HG03520 (cell line): ENCODE measurements around the gene MYEOV.

Experiments used
- ATAC-seq: cut with Tn5 transposase; IDR thresholded peaks from one replicate; pipeline ENCODE4 v1.9.1; 2021; ENCODE audit warnings: mild to moderate bottlenecking, moderate library complexity; ENCODE audit not compliant: unreplicated experiment

Gene MYEOV

DNA sequence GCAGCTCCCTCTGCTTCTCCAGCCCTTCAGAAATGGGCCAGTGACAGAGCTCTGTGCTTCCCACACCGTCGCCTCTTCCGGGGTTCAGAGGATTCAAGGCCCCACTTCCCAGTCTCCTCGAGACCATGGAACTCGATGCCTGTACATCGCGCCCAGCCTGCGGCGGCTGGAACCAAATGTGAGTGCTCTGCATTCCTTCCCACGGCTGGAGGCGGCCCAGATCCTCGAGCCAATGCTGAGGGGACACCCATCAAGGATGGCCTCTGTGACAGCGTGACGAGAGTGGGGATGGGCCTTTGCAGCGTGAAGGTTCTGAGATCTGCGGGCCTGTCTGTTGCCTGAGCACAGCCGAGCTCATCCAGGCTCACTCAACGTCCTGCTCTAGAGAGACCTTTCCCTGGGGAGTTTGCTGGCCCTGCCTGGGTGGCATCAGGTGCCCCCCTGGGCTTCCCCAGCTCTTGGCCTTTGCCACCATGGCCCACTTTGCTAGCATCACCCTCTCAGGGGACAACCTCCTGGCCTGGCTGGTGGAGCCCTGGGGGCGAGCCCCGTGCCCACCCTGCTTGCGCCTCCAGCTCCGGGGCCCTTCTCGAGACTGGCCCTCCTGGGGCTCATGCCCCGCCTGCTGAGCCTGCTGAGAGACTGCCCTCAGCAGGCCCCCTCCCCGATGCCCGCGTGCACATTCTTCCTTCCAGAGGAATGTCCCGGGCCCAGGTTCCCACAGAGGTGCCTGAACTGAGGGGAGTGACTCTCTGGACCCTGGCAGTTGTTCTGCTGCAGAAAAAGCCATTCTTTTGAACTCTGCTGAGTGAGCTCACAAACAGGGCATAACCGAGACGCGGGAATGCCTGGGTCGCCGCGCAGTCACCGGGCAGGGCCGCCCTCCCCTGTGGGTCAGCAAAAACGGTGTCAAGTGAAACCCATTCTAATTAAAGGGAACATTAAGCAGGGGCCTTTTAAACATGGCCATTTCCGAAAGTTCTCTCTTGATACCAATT, 7.3 kb upstream of the MYEOV start:
- no peak for ATAC-seq

DNA sequence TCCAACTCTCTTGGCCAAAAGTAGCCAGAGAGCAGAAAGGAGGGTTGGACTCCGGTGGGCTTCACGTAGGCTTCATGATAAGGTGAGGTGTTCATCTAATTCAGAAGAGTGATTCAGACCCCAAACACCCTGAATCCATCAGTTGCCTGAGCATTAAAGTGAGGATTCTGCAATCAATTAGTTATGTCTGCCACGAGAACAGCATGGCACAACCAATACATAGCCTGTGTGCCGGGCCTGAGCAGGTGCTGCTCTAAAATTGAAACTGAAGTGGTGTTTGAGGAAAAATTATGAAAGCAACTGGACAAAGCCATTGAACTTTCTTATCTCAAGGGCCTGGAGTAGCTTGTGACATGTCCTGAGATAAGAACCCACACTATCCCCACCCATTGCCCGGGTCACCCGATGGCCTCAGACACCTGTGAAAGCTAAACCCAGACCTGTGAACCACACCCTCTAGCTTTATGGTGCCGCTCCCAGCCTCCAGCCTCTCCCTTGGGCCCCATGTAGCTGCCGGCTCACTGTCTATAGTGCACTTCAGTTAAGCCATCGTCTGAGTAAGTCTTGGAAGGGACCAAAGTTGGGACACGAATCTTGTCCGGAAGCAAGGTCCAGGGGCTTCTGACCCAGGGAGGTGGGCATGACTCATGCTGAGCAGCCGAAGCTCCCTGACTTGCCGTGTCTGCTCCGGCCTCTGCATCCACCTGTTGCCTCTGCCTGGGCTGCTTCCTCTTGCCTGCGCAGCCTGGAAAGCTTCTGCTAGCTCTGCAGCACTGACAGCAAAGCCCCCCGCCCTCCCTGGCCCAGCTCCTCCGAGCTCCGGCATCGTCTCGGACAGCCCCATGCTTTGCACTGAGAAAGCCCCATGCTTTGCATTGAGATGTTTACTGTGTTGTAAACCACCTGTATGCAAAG, 5.7 kb upstream of the MYEOV start:
- ATAC-seq = no peak

DNA sequence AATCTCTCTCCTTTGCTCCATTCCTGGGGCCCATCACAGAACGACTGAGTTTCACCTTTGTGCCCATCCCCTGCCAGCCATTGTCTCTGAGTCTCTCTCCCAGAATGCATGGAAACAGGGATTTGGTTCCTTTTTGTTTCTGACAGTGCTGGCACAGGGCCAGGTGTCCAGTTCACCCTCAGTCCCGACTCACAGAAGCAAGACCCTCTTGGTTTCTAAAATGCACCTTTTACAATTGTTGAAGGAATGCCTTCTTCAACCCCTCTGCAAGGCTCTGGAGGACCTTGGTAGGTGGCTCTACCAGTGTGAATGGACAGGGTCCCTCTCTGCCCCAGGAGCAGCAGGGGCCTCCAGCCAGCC, 5.1 kb upstream of the MYEOV start:
- no peak for ATAC-seq

DNA sequence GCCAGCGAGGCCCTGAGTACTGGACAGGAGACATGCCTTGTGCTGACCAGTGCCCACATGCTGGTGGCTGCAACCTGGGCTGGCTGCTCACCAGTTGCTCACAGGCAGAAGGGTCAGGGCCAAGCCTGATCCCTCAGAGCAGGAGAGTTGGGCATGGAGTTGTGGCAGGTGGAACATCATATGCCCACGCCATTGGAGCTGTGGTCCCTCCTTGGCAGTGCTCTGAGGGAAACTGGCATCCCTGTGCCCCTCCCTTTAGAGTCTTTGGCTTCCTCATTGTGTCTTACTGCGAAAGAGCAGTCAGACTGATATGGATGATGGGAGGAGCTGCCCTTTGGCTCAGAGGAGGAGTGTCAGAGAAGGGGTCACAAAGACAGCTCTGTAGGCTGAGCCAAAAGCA, 3.1 kb upstream of the MYEOV start:
- ATAC-seq = no peak

DNA sequence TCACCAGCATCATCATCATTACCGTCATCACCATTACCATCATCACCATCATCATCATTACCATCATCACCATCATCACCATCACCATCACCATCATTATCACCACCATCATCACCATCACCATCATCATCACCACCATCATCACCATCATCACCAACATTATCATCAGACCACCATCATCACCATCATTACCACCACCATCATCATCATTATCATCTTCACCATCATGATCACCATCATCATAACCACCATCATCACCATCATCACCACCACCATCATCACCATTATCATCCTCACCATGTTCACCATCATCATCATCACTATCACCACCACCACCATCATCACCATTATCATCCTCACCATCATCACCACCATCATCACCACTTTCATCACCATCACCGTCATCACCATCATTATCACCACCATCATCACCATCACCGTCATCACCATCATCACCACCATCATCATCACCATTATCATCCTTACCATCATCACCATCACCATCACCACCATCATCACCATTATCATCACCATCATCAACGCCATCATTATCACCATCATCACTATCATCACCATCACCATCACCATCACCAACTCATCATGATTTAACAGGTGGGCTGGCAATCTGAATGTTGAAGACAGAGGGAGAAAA, 2.4 kb upstream of the MYEOV start:
- no peak for ATAC-seq

DNA sequence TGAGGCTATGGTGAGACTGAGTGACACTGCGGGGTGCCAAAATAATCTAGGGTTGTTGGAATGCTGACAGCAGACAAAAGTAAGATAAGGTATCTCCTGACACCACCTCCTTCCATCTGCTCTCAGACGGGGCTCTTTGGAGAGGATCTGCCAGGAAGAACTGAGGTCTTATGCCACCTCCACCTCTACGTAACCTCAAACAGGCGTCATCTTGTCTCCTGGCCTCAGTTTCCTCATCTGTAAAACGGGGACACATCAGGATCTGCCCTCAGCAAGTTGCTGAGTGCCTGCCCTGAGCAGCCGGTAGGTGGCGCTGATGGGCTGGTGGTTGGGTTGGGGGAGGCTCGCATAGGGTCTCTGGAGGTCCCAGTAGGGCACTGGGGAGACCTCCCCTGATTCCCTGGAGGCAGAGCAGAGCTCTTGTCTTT, 1.7 kb upstream of the MYEOV start:
- no peak for ATAC-seq

DNA sequence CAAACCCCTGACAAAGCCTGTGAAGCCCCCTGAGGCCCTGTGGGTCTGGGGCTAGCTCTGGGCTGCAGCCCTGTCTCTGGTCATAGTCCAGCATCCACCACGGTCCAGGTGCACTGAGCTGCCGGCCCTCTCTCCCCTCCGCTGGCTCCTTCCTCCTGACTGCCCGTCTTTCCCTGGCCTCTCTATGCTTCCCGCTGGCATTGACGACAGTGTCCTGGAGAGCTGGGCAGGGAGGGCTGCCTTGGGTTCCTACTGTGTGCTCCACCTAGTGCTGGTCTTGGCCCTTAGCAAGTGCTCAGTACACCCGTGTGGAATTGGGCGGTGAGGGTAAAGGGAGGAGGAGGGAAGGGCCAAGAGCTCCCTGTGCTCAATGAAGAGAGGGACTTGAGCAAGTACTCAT, 868 bp upstream of the MYEOV start:
- ATAC-seq = no peak

DNA sequence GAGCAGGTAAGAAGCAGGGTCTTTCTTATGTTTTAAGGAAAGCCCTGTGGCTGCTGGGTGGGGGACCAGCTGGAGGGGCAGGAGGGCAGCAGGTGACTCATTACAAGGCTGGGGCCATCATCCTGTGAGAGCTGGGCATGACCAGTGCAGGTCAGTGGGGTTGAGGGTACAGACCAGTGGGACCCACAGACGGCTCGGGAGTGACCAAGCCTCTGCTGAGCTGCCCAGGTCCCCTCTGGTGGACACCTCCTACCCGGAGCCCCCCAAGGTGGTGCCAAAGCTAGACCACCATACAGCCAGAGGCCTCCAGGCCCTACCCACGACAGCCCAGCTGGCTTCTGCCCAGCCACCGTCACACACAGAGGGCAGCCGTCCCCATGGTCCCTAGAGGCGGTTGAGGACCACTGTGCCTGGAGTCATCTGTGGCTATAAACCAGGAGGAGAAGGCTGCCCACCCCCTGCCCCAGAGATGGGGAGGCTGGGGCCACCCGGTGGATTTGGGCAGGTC, 670 bp downstream of the MYEOV start:
- ATAC-seq = no peak

DNA sequence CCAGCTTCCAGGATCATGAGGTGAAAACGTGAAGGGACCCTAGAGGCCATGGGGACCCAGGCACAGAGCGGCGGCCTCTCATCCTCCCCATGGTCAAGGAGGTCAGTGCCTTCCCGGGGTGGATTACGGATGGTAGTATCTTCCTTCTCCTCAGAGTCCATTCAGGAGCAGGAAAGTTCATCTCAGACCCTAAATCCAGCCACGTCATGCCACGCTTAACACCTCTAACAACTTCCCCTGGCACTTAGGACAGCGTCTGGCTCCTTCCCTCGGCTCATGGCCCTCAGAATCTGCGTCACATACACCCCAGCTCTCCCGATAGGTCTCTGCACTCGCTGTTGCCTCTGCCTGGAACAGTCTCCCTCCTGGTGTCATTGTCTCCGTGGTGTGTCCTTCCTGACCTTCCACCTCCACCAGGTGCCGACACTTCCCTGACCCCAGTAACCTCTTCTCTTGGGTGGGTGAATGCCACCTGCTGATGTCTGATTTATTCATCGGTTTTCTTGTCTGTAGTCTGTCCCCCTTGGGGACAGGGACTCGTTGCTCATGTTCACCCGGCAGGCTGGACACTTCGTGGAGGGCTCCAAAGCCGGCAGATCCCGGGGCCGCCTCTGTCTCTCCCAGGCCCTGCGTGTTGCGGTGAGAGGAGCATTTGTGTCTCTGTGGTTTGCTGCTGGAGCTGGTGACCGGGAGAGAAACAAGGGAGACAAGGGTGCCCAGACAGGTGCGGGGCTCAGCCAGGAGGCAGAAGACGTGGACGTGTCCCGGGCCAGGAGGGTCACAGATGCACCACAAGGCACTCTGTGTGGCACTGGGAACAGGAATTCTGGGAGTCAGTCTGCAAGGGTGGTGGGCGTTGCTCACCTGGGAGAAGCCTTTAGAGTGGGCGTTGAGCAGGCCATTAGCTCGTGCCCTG, 1.4 kb downstream of the MYEOV start:
- ATAC-seq = no peak

DNA sequence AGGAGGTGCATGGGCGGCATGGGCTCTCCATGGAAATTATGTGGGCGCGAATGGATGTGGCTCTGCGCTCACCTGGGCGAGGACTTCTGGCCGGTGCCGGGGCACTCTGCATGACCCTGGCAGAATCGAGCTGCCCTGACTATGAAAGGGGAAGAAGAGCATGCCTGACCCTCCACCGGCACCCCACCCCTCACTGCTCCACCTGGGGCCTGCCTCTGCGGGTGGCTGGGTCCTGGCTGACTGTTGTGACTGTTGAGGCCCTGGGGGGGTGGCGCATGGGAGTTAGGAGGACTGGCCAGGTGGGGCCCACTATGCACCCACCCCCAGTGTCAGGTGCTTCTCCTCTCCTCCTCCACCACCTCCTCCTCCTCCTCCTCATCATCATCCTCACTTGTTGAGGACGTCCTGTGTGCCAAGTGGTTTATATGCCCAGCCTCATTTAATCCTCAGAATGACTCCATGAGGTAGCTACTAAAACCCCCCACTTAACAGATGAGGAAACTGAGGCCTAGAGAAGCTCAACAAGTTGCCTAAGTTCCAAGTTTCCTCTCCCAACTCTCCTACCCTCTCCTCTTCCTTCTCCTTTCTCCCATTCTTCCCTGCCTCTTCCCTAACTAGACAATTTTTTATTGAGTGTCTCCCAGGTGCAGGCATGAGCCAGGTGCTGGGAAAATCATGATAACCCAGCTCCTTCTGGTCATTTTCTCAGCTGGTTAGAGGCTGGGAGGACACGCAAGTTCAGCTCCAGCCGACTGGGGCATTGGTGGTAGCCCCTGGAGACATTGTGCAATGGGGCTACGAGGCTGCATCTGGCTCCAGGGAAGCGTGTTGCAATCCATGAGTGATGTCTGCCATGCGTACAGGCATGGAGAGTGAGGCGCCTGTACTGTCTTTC, 2.3 kb downstream of the MYEOV start:
- no peak for ATAC-seq

DNA sequence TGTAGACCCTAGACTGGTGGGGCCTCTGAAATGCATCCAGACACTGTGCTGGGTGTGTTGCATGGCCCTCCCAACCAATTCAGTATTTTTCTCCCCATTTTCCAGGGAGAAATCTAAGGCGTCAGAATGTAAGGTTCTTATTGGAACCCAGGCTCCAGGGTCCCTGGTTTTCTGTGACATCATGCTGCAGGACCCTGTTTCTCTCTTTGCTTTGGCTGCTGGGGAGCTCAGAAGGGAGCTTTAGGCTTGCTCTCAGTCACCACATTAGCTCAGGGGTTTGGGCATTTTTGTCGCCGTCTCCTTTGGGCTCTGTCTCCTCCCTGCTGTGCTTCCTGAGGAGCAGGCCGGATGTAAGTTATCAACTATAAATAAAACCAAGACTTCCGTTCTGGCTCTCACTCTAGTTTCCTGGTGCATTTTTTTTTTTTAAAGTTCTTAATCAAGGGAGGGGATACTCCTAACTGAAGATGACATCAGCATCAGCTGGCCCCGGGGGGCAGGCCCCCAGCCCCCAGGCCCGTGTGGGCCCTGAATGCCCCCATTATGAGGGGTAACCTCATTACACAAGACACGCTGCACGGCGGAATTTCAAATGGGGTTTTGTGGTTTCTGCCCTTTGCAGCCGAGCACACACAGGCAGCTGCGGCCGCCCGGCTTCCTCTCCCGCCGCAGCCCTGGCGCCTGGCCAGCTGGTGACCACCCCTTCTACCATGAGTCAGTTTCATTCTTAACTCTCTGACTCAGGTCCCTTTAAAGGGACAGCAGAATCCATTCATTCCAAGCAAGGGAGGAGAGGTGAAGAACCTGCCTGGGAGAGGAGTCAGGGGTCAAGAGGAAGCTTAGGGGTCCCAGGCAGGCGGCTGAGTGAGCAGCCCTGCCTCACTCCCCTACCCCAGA, 3.2 kb downstream of the MYEOV start:
- ATAC-seq = peak; percentile 49

DNA sequence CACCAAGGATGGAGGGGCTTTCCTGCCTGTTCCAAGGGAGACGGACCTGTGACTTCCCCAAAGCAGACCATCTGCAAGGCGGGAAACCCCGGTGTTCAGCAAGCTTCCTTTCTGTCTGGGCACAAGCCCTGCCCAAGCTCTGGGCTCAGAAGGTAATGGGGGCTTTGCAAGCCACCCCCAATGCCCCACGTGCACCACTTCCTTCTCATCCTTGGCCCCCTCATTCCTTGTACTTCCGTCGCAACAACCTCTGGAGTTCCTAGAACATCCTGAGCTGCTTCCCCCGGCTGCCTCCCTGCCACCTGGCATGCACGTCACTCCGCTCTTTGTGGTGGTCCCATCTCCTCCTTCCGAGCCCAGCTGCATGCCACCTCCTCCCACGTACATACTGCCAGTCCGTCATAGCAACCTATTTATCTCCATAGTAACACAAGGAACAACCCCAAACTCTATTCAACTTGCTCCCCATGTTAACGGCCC, 3.9 kb downstream of the MYEOV start:
- ATAC-seq = peak; percentile 21

DNA sequence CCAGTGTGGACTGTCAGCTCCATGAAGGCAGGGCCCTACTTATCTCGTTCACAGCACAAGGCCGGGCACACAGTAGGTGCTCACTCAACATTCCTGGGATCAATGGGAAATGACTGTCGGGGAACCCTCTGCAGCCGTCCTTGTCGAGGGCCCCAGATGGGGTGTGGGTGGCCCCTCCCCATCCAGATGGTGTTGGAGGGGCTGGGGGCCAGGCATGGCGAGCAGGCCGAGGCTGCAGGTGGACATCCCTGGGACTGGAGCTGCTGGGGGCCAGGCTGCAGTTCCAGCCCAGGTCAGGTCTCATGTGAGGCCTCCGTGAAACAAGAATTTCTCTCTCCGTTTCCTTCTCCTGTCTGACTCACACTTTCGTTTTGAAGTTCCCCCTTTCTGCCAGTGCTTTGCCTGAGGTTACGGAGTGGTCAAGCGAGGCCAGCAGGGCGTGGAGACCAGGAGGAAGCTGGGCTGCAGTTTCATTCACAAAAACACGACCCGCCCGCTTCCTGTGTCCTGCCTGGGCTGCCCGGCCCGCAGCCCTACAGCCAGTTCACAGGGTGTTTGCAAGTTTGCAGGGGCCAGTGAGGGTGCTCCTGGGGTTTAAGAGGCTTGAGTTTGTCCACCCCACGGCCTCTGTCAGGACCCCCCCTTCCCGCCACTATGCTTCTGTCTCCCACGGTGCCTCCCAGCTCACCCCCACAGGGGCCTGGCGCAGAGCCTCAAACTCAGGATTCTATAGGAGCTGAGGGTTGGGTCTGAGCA, 4.5 kb downstream of the MYEOV start:
- peak; percentile 33 for ATAC-seq

DNA sequence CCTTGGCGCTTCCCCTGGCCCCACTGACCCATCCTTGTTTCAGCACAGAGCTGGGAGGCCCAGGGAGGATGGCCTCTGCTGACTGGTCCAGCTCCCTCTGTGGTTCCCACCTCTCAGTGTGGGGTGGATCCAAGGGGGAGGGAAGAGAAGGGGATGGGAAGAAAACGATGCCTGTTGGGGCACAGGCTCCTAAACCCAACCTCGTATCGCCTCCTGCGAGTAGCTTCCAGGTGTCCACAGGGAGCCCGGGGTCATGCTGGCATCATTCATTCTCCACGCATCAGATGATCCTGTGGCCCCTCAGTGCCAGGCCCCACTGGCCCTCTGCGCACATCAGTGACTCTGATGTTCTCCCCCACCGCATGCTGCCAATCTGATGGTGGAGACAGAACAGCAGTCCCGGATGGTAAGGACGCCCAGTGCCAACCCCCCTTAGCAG, 5.1 kb downstream of the MYEOV start:
- no peak for ATAC-seq

DNA sequence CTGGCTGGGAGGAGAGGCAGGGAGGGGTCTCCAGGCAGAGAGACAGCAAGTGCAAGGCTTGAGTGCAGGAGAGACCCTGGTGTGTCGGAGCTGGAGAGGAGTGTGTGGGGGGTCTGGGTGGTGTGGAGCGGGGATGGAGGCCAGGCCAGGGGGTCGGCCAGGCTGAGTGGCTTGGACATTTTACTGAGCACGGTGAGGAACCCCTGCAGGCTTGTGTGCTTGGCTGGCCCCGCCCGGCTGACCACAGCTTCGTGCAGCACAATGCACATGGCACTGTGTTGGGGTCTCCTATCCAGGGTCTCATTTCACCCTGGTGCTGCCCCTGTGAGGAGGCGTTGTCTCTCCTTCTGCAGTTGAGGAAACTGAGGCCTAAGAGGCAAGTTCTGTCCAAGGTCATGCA, 5.6 kb downstream of the MYEOV start:
- no peak for ATAC-seq

DNA sequence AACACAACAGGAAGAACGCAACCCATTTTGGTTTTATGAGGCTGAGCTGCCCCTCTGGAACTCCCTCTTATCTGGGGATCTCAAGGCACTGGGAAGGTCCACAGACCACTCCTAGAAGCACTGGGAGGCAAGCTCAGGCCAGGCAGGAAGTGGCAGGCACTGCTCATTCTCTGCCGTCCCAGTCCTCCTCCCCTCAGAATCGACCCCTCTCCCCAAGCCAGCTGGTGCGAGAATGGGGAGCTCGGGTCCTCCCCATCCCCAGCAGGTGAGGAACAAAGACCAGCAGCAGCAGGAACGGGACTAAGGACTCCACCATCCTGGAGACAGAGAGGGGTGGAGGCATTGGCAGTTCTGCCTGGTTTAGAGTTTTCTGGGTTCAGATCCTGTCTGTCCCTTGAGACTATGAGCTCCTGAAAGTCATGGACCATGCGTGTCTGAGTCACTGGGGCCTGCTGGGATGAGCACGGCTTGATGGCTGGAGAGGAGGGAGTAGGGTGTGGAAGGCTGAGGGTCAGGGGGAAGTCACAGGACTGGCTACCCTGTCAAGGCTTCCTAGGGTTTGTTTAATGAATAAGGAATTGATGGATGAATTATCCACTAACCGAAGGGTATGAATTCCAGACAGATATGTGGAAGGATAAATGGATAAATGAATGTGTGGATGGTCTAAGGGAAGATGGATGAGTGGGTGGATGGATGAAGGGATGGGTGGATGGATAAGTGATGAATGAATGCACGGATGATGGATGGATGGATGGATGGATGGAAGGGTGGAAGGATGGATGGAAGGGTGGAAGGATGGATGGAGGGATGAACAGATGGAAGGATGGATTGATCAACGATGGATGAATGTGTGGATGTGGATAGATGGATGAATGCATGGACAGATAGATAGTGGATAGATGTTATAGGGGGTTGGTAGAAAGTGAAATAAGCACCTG, 6.4 kb downstream of the MYEOV start:
- no peak for ATAC-seq
